HG03039 (cell line): ENCODE measurements around the gene INHA.

Experiments
- ATAC-seq: cut with Tn5 transposase; IDR thresholded peaks from one replicate; pipeline ENCODE4 v1.9.1; 2021; ENCODE audit warnings: mild to moderate bottlenecking, moderate library complexity; ENCODE audit not compliant: unreplicated experiment

INHA gene

DNA sequence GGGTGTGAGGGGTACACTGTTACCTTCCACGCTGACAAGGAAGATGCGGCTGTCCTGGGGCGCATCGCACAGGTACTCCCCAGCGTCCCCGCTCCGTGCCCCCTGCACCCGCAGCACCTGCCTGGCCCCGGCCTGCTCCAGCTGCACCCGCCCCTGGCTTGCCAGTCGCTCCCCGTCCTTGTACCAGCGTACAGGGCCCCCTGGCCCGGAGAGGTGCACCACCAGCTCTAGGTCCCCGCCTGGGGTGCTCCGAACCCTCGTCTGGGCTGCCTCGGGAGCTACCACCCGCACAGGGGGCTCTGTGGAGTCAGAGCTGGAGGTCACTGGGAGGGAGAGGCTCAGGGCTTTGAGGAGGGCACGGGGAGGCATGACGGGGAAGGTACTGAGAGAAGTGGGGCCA, 14.8 kb upstream of the INHA start:
- ATAC-seq, result no peak

DNA sequence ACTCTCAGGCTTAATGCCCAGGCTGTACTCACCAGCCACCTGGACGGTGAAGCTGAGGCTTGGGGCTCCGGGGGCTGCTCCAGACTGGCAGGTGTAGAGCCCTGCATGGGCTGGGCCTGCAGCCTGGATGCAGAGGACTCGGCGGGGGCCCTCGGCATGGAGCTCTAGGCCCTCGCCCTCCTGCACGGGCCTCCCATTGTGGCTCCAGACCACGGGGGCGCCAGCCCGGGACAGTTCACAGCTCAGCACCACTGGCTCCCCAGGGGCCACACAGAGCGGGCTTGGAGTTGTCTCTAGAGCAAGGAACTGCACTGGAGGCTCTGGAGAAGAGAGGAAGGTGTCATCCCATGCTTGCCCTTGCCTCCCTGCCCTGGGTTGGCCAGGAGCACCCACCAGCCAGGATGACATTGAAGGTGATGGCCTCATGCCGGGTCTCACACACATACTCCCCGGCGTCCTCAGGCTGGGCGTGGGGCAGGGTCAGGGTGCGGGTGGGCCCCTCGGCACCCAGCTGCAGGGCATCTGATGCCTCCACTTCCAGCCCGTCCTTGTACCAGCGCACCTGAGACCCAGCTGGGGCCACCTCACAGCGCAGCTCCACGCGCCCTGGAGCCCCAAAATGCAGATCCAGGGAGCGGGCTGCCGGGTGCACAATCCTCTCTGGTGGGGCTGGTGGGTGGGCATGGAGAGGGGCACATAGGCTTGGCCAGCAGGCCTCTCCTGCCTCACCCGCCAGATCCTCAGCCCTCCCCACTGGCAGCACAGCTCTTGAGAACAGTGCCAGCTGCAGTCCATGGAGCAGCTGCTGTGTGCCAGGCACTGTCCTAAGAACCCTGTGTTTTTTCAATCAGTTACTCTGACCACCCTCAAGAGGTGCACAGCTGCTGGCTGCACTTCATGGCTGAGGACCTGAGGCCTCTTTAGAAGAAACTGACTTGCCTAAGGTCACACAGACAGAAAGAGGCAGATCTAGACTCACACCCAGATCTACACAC, 14.0 kb upstream of the INHA start:
- ATAC-seq, result no peak

DNA sequence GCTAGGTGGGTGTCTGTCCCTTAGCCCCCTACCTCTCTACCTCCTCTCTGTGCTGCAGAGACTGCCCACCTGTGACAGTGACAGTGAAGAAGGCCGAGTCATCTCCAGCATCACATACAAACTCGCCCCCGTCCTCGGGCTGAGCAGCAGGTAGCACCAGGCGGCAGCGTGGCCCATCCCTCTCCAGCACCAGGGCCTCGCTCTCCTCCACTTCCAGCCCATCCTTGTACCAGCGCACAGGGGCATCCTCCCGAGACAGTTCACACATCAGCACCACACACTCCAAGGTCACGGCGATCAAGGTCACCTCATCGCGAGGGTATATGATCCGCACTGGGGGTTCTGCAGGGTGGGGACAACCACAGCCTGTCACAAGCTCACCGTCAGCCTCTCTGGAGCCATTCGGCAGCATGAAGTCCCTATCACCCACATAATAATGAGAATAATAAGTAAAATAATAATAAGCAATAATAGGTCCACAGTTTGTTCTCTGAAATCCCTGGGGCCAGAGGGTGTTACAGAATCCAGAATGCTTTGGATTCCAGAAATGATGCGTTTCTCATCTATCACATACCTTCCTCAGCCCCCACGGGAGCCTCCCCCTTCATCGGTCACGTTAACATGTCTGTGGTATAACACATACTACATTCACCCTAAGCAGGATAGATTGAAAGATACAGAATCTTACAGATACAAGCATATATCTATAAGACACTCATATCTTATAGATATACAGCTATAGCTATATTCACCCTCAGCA, 12.8 kb upstream of the INHA start:
- ATAC-seq, result no peak

DNA sequence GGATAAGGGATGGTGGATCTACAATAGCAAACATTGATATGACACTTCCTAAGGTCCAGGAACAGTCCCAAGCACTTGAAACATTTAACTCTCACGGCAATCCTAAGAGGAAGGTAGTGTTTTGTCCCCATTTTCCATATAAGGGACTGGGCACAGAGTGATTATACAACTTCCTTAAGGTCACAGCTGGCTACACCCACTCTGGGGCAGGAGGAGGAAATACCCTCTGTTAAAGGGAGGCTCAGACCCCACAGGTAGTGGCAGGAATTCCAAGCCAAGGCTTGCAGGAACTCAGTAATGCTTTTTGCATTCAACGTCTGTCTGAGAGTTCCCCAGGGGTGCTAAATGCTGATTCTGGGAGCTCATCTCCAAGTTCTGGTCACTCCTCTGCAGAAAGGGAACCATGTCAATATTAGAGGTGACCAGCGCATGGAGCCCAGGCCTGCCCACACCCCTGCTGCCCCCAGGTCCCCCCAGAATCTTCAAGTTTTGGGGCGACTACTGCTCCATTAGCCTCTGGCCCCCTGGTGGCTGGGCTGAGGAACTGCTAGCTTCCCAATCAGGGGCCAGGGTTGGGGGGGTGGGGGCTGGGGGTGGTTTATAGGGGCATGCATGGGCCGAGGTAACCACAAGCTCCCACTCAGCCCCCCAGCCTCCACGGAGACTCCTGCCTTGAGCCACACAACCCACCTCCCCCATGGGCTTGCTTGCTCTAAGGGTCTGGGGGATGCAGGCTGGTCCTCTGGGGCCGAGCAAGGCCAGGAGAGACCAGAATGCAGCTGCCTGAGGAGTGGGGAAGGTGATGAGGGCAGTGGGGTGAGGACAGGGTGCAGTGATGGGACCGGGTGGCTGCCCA, 11.8 kb upstream of the INHA start:
- no peak for ATAC-seq

DNA sequence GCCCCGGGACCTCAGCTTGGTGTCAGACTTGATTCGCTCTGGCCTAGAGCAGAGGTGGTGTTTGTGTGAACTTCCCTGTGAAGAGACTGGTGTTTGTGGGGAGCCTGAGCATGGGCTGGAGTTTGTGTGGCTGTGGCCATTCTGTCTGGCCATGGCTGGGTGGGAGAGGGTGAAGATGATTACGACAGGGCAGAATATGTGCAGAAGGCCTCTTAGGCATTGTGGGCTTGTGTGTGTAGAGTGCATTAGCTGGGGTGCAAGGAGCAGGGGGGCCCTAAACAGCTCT, 11.3 kb upstream of the INHA start:
- ATAC-seq, result no peak

DNA sequence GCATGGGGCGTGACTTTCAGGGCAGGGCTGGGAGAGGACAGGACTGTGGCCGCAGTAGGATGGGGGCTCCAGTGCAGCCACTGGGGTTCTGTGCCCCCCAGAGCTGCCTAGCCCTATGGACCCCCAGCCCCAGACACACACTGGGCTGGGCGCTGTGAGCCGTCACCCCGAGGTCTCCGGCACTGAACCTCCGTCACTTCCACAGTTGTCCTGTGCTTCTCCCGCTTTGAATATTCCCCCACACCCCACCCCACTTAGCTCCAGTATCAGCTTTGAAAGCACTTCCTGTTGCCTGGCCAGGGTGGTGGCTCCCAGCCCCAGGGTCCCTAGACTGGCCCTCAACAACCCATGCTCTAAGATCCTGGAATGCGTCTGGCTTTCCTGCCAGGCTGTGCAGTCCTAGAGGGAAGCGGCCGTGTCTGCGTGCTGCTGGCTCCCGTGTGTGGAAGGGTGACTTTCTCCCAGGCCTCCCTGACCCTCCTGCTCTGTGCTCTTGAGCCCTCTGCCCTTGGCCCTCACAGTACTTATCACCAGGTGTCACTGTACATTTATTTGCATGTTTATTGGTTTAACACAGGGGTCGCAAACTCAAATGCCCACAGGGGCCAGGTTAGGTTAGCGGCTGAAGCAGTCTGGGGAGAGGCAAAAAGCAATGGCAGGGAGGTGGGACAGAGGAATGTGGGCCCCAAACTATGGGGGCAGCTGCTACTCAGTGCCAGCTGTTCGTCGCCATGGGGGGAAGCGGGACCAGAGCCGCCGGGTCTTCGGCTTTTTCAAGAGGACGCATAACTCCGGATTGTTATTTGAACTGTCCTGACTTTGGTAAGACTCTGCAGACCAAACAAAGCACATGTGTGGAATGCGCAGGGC, 10.7 kb upstream of the INHA start:
- no peak for ATAC-seq

DNA sequence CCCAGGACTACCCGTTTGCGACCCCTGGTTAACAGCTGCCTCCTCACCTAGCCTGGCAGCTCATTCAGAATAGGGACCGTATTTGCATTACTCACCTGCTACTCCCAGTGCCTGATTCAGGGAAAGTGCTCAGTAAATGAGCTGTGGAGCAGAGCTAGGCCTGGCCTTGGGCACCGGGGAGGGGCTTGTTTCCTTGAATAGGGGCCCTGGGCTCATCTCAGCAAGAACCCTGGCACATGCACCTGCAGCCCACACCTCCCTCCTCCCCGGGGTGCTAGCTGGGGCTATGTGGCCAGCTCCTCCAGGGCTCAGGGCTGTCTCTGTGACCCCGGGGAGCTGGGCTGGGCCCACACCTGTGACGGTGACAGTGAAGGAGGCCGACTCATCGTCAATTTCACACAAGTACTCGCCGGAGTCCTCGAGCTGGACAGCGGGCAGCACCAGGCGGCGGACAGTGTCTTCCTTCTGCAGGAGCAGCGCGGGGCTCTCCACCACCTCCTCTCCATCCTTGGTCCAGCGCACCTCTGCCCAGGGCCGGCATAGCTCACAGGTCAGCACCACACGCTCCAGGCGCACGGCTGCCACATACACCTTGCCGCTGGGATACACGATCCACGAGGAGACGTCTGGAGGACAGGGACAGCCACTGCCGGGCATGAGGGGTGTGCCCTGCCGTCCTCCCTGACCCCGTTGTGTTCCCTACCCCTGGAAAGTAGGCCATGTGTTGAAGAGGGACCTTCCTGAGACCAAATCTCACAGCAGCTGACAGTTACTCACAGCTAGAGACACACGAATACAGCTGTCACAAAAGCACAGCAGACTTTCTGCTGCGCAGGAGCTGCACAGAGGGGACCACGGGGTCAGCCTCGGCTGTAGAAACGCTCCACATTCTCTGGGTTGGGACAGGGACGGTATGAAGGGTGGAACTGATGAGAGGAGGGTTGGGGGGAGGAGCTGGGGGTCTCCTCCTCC, 9.8 kb upstream of the INHA start:
- no peak for ATAC-seq

DNA sequence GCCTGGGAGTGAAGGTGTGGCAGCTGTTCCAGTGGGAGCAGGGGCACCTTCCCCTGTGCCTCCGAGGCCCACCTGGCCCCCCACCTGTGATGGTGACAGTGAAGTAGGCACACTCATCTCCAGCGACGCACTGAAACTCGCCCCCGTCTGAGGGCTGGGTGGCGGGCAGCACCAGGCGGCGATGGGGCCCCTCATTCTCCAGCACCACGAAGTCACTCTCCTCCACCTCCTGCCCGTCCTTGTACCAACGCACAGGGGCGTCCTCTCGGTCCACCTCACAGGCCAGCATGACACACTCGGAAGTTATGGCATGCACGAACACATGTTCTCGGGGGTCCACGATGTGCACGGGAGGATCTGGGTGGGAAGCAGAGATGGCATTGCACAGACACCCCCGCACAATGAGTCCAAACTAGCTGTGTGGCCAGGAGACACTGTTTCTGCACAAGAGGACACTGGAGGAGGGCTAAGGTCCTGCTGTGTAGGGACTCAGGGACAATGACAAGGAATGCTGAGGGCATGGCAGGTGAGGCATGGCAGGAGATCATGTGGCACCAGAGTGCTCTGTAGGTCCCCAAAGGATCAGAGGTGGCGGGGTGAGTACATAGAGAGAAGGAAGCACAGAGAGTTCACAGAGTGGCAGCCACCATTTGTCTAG, 8.7 kb upstream of the INHA start:
- no peak for ATAC-seq

DNA sequence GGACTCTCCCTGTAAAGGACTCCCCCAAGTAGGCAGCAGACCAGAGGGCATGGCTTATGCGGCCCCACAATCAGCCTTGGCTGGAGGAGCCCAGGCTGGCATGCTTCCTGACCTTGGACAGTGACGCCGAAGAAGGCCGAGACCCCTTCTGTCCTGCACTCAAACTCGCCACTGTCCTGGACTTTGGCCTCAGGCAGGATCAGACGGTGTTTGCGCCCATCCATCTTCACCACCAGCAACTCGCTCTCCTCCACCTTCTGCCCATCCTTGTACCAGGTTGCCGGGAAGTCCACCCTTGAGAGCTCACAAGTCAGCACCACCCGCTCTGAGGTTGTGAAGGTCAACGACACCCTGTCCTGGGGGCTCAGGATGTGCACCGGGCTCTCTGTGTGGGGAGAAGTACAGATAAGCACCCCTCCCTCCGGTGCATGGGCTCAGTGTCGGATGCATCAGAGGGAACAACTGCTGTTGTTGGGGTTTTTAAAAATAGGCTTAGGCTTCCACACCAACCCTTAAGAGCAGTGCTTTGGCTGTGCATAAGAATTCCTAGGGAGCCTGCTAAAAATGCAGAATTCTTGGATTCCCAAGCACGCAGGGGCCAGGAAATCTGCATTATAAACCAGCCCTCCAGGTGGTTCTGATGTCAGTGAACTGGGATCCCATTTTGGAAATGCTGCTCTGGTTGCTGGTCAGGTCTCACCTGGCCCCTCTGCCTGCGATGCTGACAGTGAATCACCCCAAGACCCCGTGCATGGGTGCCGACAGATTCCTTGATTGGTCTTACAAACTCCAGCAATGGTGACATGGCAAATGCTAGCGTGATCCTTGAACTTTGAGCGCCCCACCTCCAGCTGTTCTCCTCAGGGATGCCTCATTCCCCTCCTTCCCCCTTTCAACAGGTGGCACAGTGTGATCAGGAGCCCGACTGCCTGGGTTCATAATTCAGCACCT, 6.7 kb upstream of the INHA start:
- no peak for ATAC-seq

DNA sequence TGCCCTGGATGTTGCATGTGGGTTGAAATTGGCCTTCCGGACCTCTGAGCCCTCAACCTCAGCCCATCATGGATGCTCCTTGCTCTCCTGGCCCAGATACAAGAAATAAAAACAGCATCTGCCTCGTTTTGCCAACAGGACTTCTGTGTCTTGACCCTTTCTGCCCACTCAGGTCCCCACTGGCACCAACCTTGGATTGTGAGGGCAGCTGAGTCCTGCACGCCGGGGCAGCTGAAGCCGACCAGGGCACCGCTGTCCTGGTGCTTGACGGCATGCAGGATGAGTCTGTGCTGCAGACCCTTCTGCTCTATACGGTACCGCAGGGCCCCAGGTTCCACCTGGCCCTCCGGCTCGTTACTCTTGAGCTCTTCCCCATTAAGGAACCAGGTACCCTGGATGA, 5.5 kb upstream of the INHA start:
- no peak for ATAC-seq

DNA sequence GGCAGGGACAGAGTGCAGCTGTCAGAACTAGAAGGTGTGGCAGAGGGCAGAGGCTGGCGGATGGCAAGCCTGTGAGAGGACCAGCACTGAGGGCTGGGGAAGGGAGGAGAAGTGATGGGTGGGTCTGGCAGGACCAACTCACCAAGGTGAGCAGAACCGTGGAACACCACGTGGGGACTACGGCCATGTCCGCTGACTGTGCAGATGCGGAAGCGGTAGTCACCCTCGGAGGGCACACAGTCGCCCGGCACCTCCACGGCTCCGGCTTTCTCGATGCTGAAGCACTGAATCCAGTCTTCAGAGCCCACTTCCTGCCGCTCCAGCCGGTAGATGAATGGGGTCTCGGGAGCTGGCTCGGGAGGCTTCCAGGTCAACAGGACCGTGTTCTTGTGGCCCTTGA, 5.0 kb upstream of the INHA start:
- ATAC-seq, result no peak

DNA sequence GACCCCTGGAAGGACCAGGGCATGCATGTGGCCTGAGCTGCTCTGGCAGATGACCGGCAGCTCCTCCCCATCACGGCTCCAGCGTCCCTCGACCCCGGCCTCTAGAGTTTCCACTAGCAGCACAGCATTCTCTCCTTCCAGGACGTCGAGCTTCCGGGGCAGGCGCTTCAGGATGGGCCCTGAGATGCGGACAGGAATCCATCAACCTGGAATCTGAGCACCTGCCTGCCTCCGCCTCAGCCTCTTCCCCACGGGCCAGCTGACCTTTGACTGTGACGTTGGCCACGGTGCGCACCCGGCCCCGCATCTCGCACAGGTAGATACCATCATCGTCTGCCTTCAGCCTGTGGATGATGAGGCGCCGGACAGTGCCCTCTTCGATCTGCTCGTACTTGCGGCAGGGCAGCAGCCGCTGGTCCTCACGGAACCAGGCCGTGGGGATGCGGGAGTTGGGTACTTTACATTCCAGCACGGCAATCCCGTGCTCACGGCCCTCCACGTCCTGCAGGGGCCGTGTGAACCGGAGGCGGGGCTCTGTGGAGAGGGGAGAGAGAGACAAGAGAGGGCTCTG, 4.2 kb upstream of the INHA start:
- no peak for ATAC-seq

DNA sequence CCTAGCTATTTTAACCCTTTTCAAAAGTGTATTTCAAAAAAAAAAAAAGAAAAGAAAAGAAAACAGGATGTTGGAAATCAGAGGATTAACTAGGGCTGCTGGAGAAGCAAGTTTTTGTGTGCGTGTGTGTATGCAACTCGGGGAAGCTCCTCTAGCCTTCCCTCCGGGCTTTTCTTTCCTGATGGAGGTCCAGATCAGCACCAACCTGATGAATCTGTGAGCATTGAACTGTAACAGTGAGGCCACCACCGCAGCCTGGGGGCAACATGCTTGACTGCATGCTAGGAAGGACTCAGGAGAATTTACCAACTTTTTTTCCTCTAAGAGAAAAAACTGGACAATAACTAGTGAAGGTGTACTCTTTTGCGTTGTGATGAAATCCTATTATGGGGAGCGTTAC, 3.1 kb upstream of the INHA start:
- no peak for ATAC-seq

DNA sequence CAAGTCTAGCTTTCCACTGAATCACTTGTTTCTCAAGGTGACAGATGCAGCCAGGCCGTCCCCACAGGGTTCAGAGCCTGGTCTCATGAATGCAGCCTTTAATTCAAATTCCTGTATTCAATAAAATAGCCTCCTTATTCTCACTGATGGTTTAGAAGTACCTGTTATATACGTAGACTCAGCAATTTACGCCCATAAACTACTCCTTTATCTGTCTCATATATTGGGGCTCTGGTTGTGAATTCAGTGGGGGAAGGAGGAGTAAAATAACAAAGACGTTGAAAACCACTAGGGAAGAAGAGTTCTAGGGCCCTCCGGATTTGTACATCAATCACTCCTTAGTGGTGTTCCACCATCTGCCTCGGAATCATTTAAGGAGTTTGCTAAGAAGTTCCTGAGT, 2.5 kb upstream of the INHA start:
- ATAC-seq, result no peak

DNA sequence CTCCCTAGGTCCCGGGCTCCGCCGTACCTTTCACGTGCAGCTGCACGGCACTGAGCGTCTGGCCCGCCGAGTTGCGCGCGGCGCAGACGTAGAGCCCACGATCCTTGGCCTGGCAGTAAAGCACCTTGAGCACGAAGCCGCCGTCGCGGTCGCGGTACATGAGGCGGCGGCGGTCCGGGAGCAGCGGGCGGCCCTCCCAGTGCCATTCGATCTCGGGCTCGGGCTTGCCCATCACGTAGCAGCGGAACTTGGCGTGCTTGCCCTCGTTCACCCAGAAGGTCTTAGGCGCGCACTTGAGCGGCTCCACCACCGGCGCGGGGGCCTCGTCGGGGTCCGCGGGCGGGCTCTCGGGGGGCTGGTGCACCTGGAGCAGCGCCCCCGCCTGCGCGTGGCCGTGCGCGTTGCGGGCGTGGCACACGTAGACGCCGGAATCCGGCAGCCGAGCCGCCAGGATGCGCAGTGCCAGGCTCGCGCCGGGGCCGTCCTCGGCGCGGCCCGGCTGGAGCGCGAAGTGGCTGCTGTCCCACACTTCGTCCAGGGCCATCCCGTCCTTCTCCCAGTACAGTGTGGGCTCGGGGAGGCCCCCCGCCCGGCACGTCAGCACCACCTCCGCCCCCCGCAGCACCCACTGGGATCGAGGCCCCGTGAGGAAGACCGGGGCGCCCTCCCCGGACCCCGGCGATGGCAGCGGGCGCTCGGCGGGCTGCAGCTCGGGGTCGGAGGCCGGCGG, 1.8 kb upstream of the INHA start:
- ATAC-seq, result no peak

DNA sequence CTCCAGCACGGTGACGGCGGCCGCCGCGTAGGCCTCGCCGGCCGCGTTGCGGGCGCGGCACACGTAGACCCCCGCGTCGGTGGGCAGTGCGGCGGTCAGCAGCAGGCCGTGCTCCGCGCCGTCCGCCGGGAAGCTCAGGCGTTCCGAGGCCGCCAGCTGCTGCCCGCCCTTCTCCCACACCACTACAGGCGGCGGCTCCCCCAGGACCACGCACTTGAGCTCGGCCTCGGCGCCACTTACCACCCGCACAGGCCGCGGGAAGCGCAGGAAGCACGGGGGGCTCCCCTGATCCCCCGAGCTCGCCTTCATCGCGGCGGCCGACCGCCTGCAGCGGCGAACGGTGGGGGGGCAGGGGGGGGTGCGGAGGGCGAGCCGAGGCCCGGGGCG, 1.2 kb upstream of the INHA start:
- no peak for ATAC-seq
